ENCODE measurements around the gene TM7SF2.
"Not testable (repeated sequence)": the region's sequence is repeated elsewhere in the genome, so short reads cannot be mapped to it uniquely, and the experiment has no call there.

The TM7SF2 gene

GRCh38 chr11:65130631-65131416 lies 19.2 kb downstream of the TM7SF2 start:
- DNase-seq (ENCODE audit: low read depth in 2 of 2) = no peak

GRCh38 chr11:65131417-65131776 lies 19.7 kb downstream of the TM7SF2 start:
- DNase-seq (ENCODE audit: low read depth in 2 of 2) = no peak

GRCh38 chr11:65131895-65132237 lies 20.2 kb downstream of the TM7SF2 start:
- DNase-seq (ENCODE audit: low read depth in 2 of 2) = no peak

GRCh38 chr11:65132238-65132987 lies 20.7 kb downstream of the TM7SF2 start:
- DNase-seq (ENCODE audit: low read depth in 2 of 2) = no peak

- DNase-seq (ENCODE audit: low read depth in 2 of 2) = peak; percentile 34 to 52
Observed at GRCh38 chr11:65132988-65133700, 21.5 kb downstream of the TM7SF2 start.

GRCh38 chr11:65133724-65134123 lies 22.1 kb downstream of the TM7SF2 start:
- DNase-seq (ENCODE audit: low read depth in 2 of 2) = no peak

- peak; percentile 88 to 89 for DNase-seq (ENCODE audit: low read depth in 2 of 2)
Observed at GRCh38 chr11:65134240-65134951, 22.7 kb downstream of the TM7SF2 start, which contains the start of gene SYVN1. TSS of gene SYVN1 (minus strand) at chr11:65134519. CDS start at chr11:65133601, 918 bp downstream.

- DNase-seq (ENCODE audit: low read depth in 2 of 2) = peak; percentile 58 to 74
Observed at GRCh38 chr11:65134952-65135632, 23.4 kb downstream of the TM7SF2 start.

- DNase-seq (ENCODE audit: low read depth in 2 of 2) = no peak
Observed at GRCh38 chr11:65135633-65136145, 24.0 kb downstream of the TM7SF2 start.

- no peak for DNase-seq (ENCODE audit: low read depth in 2 of 2)
Observed at GRCh38 chr11:65136515-65137096, 24.9 kb downstream of the TM7SF2 start.

- DNase-seq (ENCODE audit: low read depth in 2 of 2) = no peak
Observed at GRCh38 chr11:65141896-65142494, 30.3 kb downstream of the TM7SF2 start.

GRCh38 chr11:65147352-65148075 lies 35.8 kb downstream of the TM7SF2 start:
- no peak for DNase-seq (ENCODE audit: low read depth in 2 of 2)

GRCh38 chr11:65148657-65149056 lies 37.0 kb downstream of the TM7SF2 start:
- no peak for DNase-seq (ENCODE audit: low read depth in 2 of 2)

- not testable (repeated sequence) for DNase-seq (ENCODE audit: low read depth in 2 of 2)
Observed at GRCh38 chr11:65150131-65150508, 38.4 kb downstream of the TM7SF2 start.

GRCh38 chr11:65150509-65151299 lies 39.0 kb downstream of the TM7SF2 start:
- DNase-seq (ENCODE audit: low read depth in 2 of 2) = no peak

GRCh38 chr11:65151331-65151899 lies 39.7 kb downstream of the TM7SF2 start:
- no peak for DNase-seq (ENCODE audit: low read depth in 2 of 2)

GRCh38 chr11:65152122-65152521 lies 40.5 kb downstream of the TM7SF2 start:
- no peak for DNase-seq (ENCODE audit: low read depth in 2 of 2)

- DNase-seq (ENCODE audit: low read depth in 2 of 2) = no peak
Observed at GRCh38 chr11:65156256-65156655, 44.6 kb downstream of the TM7SF2 start.

Measured in stimulated activated CD4-positive, alpha-beta T cell treated with anti-CD3 and anti-CD28 coated beads, Interleukin-1b, Interleukin-23, amount 100 ng/mL, for 4 hours (primary cell).